Ovary (tissue), 9 donors: ENCODE data around the gene RNGTT. TPM values are rescaled to one million over a fixed set of nuclear protein-coding genes. Genes with fewer than 3 reads are reported as not detected.

Source experiments
- DNase-seq, 5 donors: peaks; one replicate each; pipeline ENCODE4 v3.0.0-alpha.2; 2019 to 2020
- H3K27ac ChIP-seq, 2 donors: fragments of 200-600 bp; one replicate each; pipeline versions ENCODE4 v1.5.1 to v1.8.0; 2019 to 2022
- H3K27me3 ChIP-seq: fragments of 200-600 bp; one replicate; pipeline ENCODE4 v1.8.0; 2022
- H3K36me3 ChIP-seq: fragments of 200-600 bp; sonication (generic); one replicate; pipeline ENCODE4 v1.5.1; 2019
- H3K4me1 ChIP-seq: one replicate; pipeline ENCODE4 v1.8.1; 2013; ENCODE audit warnings: mild to moderate bottlenecking, moderate library complexity; ENCODE audit not compliant: insufficient read depth
- H3K4me3 ChIP-seq: fragments of 200-600 bp; sonication (generic); one replicate; pipeline ENCODE4 v1.5.1; 2017
- H3K9me3 ChIP-seq, 2 donors: fragments of 200-600 bp in 1 of 2; sonication (generic) in 1 of 2; one replicate each; pipeline versions ENCODE4 v1.5.1 to v1.8.1; 2013 to 2019; ENCODE audit warnings: mild to moderate bottlenecking in 1 of 2, moderate library complexity in 1 of 2
- EP300 ChIP-seq: sonication (generic); formaldehyde crosslinking; IDR thresholded peaks from one replicate; pipeline ENCODE4 v1.6.1; 2017; ENCODE audit warnings: antibody characterized with exemption
- POLR2A ChIP-seq: fragments of 450-650 bp; IDR thresholded peaks from one replicate; pipeline ENCODE4 v1.6.1; 2017; ENCODE audit warnings: antibody characterized with exemption, mild to moderate bottlenecking, moderate library complexity
- WGBS, 3 donors: extraction: QIAGEN DNeasy Blood & Tissue Kit in 1 of 3; methylation state at CpG; one replicate each; pipeline versions ENCODE4 v1.1.5 to v1.1.7; 2013 to 2017; 5-methylcytosine and 5-hydroxymethylcytosine counted together
- intact Hi-C, 4 donors: fragments of 100-400 bp; cut with DNase I; formaldehyde crosslinking; loops; one replicate each; pipeline versions ENCODE4 v1.11.0 to v1.15.1; 2022 to 2023
- polyA plus RNA-seq, 2 donors: library from polyadenylated mRNA; stranded (reverse); fragments of 200-250 nt in 1 of 2; fragments of 350-450 nt in 1 of 2; fragmentation: Illumina TruSeq in 1 of 2; extraction: RNeasy Lipid Tissue Mini Kit (QIAGEN cat#74804) in 1 of 2; gene quantifications; one replicate each; pipeline ENCODE4 v1.2.3, GENCODE V29; 2013 to 2014
- total RNA-seq, 7 donors: library from RNA; depleted of rRNA in 2 of 7; stranded (reverse); fragments of >200 nt in 2 of 7; fragmentation: NEBNext Ultra II Directional in 3 of 7; extraction: Animal tissue kit (Norgen Biotek cat#: 25700) in 3 of 7; gene quantifications; one replicate each; pipeline versions ENCODE4 v1.1.0 to v1.2.4, GENCODE V29; 2016 to 2023
- TF ChIP-seq, protein P1 (sequence below), 3 donors: fragments of 450-650 bp in 2 of 3; fragments of 200-600 bp in 1 of 3; IDR thresholded peaks; one replicate each; pipeline versions ENCODE4 v1.5.1 to v1.8.0; 2016 to 2022; ENCODE audit warnings: antibody characterized with exemption in 3 of 3, mild to moderate bottlenecking in 1 of 3
- donor health status: DM: no; HTN: no; CAD: no; lungs with moderate emphysema.
- donor health status: DM: no; HTN: no; CAD: no.
- donor health status: Bipolar disorder and iron deficiency.
- donor health status: DM: yes; HTN: yes; CAD: no.
- donor health status: DM: no; HTN: no; CAD: no.
- donor health status: DM: yes; HTN: yes; CAD: no.

The RNGTT gene
- total and polyA plus RNA-seq, 9 donors = 3.9 to 17.9 (median 10.5) TPM

DNA sequence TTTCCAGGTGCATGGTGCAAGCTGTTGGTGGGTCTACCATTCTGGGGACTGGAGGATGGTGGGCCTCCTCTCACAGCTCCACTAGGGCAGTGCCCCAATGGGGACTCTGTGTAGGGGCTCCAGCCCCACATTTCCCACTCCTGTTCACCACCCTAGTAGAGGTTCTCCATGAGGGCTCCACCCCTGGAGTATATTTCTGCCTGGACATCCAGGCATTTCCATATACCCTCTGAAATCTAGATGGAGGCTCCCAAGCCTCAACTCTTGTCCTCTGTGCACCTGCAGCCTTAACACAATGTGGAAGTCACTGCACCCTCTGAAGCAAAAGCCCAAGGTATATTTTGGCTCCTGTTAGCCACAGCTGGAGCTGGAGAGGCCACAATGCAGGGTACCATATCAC lies 393.5 kb downstream of the RNGTT start:
- Histone ChIP-seq H3K27me3 (no peaks in the 10 kb centered on the region), H3K4me1 (no peaks in the 10 kb centered on the region), H3K9me3 (no peaks in the 10 kb centered on the region), H3K27ac (no peak overlapping the region), H3K4me3 (no peak overlapping the region), H3K36me3 (no peaks in the 10 kb centered on the region)
- TF ChIP-seq EP300 (no peak), POLR2A (no peak)
- TF ChIP-seq, protein P1, sequence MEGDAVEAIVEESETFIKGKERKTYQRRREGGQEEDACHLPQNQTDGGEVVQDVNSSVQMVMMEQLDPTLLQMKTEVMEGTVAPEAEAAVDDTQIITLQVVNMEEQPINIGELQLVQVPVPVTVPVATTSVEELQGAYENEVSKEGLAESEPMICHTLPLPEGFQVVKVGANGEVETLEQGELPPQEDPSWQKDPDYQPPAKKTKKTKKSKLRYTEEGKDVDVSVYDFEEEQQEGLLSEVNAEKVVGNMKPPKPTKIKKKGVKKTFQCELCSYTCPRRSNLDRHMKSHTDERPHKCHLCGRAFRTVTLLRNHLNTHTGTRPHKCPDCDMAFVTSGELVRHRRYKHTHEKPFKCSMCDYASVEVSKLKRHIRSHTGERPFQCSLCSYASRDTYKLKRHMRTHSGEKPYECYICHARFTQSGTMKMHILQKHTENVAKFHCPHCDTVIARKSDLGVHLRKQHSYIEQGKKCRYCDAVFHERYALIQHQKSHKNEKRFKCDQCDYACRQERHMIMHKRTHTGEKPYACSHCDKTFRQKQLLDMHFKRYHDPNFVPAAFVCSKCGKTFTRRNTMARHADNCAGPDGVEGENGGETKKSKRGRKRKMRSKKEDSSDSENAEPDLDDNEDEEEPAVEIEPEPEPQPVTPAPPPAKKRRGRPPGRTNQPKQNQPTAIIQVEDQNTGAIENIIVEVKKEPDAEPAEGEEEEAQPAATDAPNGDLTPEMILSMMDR (IDR thresholded peaks at IDR 0.05) = no peak
- DNase-seq = no peak
- intact Hi-C loops = no loop called here

DNA sequence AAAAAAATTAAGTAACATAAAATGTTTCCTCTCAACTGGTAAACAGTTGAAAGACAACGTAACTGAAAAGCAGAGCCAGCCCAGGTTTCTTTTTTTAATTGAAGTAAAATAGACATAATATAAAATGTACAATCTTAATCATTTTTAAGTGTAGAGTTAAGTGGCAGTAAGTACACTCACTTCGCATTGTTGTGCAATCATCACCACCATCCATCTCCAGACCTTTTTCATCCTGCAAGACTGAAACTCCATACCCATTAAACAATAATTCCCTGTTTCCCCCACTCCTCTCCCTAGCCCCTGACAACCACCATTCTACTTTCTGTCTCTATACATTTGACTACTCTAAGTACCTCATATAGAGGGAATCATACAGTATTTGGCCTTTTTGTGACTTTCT lies 395.7 kb downstream of the RNGTT start:
- H3K36me3 ChIP-seq = no peaks in the 10 kb centered on the region
- no peaks in the 10 kb centered on the region for H3K27me3 ChIP-seq
- no peaks in the 10 kb centered on the region for H3K4me1 ChIP-seq
- DNase-seq = no peak
- H3K9me3 ChIP-seq = no peaks in the 10 kb centered on the region
- intact Hi-C loops = no loop called here
- TF ChIP-seq POLR2A (no peak), EP300 (no peak)
- TF ChIP-seq, protein P1 (IDR thresholded peaks at IDR 0.05) = no peak
- WGBS, 3 donors = 78 to 88% (median 85%) methylated on average over 2 of the region's 2 CpGs
- H3K27ac ChIP-seq = no peak overlapping the region
- no peak overlapping the region for H3K4me3 ChIP-seq

DNA sequence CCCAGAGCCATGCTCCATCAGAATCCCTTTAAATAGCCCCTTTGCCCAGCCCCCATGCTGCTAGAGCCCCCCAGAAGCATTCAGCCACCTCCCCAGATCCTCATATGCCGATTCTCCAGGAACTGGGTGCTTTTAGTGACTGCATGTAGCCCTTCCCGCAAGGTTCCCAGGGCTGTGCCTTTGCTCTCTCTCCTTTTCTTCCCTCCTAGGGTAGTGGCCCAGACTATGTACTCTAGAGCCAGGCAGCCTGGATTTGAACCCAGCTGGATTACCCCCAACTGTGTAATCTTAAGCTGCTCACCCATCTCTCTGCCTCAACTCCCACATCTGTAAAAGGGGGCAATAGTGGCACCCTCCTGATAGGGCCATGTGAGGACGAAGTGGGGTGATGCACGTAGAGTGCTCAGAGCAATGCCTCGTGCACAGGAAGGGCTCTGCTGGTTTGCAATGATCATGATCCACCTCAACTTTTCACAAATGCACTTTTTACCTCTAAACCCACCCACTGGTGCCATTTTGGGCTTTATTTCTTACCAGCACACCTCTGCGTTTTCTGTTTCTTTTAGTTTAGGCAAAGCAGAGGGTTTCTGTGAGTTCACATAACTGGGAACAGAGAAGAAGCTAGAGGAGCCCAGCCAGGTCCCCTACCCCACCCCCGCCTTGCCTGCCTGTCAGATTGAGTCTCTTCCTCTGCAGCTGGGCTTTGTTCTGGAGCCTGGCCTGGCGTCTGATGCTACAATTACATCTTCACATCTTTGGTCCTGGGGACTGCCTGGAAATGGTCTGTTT lies 396.5 kb downstream of the RNGTT start:
- H3K9me3 ChIP-seq = no peaks in the 10 kb centered on the region
- H3K4me1 ChIP-seq = no peaks in the 10 kb centered on the region
- H3K27ac ChIP-seq = no peak overlapping the region
- intact Hi-C loops = no loop called here
- WGBS, 3 donors = 75 to 84% (median 81%) methylated on average over 8 of the region's 8 CpGs
- no peak for DNase-seq
- TF ChIP-seq POLR2A = no peak
- TF ChIP-seq, protein P1 (IDR thresholded peaks at IDR 0.05) = no peak
- TF ChIP-seq EP300 = no peak
- H3K27me3 ChIP-seq = no peaks in the 10 kb centered on the region
- no peak overlapping the region for H3K4me3 ChIP-seq
- H3K36me3 ChIP-seq = no peaks in the 10 kb centered on the region

DNA sequence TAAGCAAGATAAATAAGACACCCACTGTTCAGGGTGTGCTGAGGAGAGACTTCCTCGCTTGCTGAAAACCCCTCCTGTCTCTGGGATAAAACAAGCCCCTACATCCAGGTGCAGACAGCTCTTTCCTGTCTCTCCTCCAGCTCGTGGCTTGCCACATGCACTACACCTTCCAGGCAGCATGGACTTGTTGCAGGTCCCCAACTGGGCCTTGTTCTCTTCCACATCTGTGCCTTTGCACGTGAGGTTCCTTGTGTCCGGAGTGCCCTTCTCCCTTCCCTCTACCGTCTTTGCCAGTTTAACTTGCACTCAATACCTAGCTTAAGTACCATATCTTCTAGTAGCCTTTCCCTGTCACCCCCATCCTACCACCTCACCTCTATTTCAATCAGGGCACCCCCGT lies 397.6 kb downstream of the RNGTT start:
- 91 to 93% (median 91%) methylated on average over 6 of the region's 6 CpGs for WGBS, 3 donors
- Histone ChIP-seq H3K36me3 (no peaks in the 10 kb centered on the region), H3K27me3 (no peaks in the 10 kb centered on the region), H3K4me3 (no peak overlapping the region), H3K9me3 (no peaks in the 10 kb centered on the region), H3K27ac (no peak overlapping the region), H3K4me1 (peaks cover 2% of the 10 kb centered on the region)
- intact Hi-C loops = no loop called here
- TF ChIP-seq EP300 (no peak), POLR2A (no peak)
- TF ChIP-seq, protein P1 (IDR thresholded peaks at IDR 0.05) = no peak
- DNase-seq = no peak
